Gastrocnemius medialis (tissue), 4 donors: ENCODE data around the gene SLC5A10.

ENCODE experiments used
- CTCF ChIP-seq, 5 experiments: fragments of 450-650 bp in 3 of 5; fragments of 200-600 bp in 2 of 5; sonication (generic) in 2 of 5; IDR thresholded peaks in 4 of 5; conservative IDR thresholded peaks in 1 of 5; 1 replicate in 4 of 5; 2 replicates in 1 of 5; pipeline ENCODE4 v1.5.1; 2016 to 2019; ENCODE audit warnings: antibody characterized with exemption in 5 of 5, mild to moderate bottlenecking in 3 of 5, moderate library complexity in 3 of 5
- POLR2A ChIP-seq, 2 donors: fragments of 450-650 bp; IDR thresholded peaks; one replicate each; pipeline ENCODE4 v1.6.1; 2017; ENCODE audit warnings: antibody characterized with exemption in 2 of 2, mild to moderate bottlenecking in 2 of 2, moderate library complexity in 2 of 2

- TF ChIP-seq CTCF (IDR thresholded peaks at IDR 0.05 in 4 of 5, conservative IDR thresholded peaks at IDR 0.05 in 1 of 5) (no peak), POLR2A (IDR thresholded peaks at IDR 0.05) (no peak)
These were observed 15.1 kb downstream of the SLC5A10 start for GRCh38 chr17:18966831-18967624.
